Endothelial cell of umbilical vein (primary cell): ENCODE results near the gene PPFIA1.

Experiments
- EZH2 ChIP-seq: IDR thresholded peaks from 2 replicates; pipeline ENCODE4 v1.6.1; 2012; ENCODE audit warnings: borderline replicate concordance, low read depth, mild to moderate bottlenecking, moderate library complexity, low read length, inconsistent platforms; ENCODE audit not compliant: severe bottlenecking
- FOS ChIP-seq: IDR thresholded peaks from 2 replicates; pipeline ENCODE4 v1.6.1; 2011; ENCODE audit warnings: mild to moderate bottlenecking, low read length, moderate library complexity, borderline replicate concordance; ENCODE audit not compliant: insufficient read depth
- MYC ChIP-seq: IDR thresholded peaks from one replicate; pipeline ENCODE4 v1.6.1; 2011; ENCODE audit warnings: mild to moderate bottlenecking, low read depth, low read length
- POLR2A ChIP-seq: IDR thresholded peaks from 2 replicates; pipeline ENCODE4 v1.6.1; 2012; ENCODE audit warnings: low read depth, mild to moderate bottlenecking, control low read depth, low read length
- POLR2AphosphoS5 ChIP-seq: IDR thresholded peaks from 2 replicates; pipeline ENCODE4 v1.6.1; 2012; ENCODE audit warnings: low read depth, mild to moderate bottlenecking, control low read depth, low read length, moderate library complexity; ENCODE audit not compliant: insufficient read depth
- TF ChIP-seq, protein P1 (sequence below), 2 donors: IDR thresholded peaks; 1 replicate in 1 of 2; 2 replicates in 1 of 2; pipeline ENCODE4 v1.5.1; 2011; ENCODE audit warnings: low read length in 2 of 2, mild to moderate bottlenecking in 2 of 2, moderate library complexity in 2 of 2, control low read depth in 1 of 2, inconsistent platforms in 1 of 2, low read depth in 1 of 2; ENCODE audit not compliant: insufficient read depth in 1 of 2; ENCODE audit errors: extremely low read depth in 1 of 2

DNA sequence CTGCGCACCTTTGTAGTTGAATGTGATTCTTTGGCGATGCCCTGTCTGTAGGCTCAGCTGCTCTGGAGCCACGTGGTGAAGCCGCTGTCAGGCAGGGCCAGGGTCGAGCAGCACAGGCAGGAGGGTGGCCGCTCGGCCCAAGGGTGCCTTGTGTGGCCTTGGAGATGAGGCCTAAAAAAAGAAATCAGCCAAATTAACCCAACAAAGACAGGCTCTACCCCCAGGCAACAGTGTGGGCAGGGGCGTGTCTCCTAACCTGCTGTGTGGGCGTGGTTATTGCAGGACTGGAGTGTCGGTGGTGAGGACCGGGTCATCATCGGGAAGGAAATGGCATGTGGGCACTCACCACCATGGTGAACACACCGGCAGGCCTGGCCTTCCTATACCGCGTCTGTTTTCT is 162.1 kb downstream of the PPFIA1 start:
- TF ChIP-seq POLR2A (no peak), MYC (no peak), POLR2AphosphoS5 (no peak), EZH2 (no peak), FOS (no peak)
- TF ChIP-seq, protein P1, sequence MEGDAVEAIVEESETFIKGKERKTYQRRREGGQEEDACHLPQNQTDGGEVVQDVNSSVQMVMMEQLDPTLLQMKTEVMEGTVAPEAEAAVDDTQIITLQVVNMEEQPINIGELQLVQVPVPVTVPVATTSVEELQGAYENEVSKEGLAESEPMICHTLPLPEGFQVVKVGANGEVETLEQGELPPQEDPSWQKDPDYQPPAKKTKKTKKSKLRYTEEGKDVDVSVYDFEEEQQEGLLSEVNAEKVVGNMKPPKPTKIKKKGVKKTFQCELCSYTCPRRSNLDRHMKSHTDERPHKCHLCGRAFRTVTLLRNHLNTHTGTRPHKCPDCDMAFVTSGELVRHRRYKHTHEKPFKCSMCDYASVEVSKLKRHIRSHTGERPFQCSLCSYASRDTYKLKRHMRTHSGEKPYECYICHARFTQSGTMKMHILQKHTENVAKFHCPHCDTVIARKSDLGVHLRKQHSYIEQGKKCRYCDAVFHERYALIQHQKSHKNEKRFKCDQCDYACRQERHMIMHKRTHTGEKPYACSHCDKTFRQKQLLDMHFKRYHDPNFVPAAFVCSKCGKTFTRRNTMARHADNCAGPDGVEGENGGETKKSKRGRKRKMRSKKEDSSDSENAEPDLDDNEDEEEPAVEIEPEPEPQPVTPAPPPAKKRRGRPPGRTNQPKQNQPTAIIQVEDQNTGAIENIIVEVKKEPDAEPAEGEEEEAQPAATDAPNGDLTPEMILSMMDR (IDR thresholded peaks at IDR 0.05; ENCODE audit: extremely low read depth in 1 of 2, insufficient read depth in 1 of 2, low read depth in 1 of 2, low read length in 2 of 2), result no peak
